HepG2 (cell line): ENCODE results near the gene WWTR1. TPM values are rescaled to one million over a fixed set of nuclear protein-coding genes. Genes with fewer than 3 reads are reported as not detected.

Experiments used
- EED ChIP-seq: sonication (generic); formaldehyde crosslinking; IDR thresholded peaks from 2 replicates; pipeline ENCODE4 v1.5.0; 2020; ENCODE audit warnings: mild to moderate bottlenecking, missing genetic modification reagents
- FOXK1 ChIP-seq: sonication (generic); formaldehyde crosslinking; IDR thresholded peaks from 2 replicates; pipeline ENCODE4 v1.4.0; 2020; ENCODE audit warnings: low read depth, missing genetic modification reagents, borderline replicate concordance
- GATAD2A ChIP-seq: IDR thresholded peaks from 2 replicates; pipeline ENCODE4 v1.6.1; 2016
- HNRNPL ChIP-seq: fragments of 200-400 bp; formaldehyde crosslinking; IDR thresholded peaks from 2 replicates; pipeline ENCODE4 v1.6.1; 2017; ENCODE audit warnings: mild to moderate bottlenecking, low read depth, low read length
- KDM3A ChIP-seq: IDR thresholded peaks from 2 replicates; pipeline ENCODE4 v1.6.1; 2018; ENCODE audit warnings: low read depth, missing compliant biosample characterization
- KDM6A ChIP-seq: IDR thresholded peaks from 2 replicates; pipeline ENCODE4 v1.6.1; 2016; ENCODE audit warnings: low read depth
- MEIS2 ChIP-seq: sonication (generic); formaldehyde crosslinking; IDR thresholded peaks from 2 replicates; pipeline ENCODE4 v1.9.0; 2021; ENCODE audit warnings: mild to moderate bottlenecking, missing genetic modification reagents
- NR3C1 ChIP-seq: sonication (generic); formaldehyde crosslinking; IDR thresholded peaks from 2 replicates; pipeline ENCODE4 v1.4.0; 2020; ENCODE audit warnings: missing genetic modification reagents
- TBX2 ChIP-seq: sonication (generic); formaldehyde crosslinking; IDR thresholded peaks from 2 replicates; pipeline ENCODE4 v1.5.0; 2020; ENCODE audit warnings: missing genetic modification reagents, mild to moderate bottlenecking, borderline replicate concordance
- ZFX ChIP-seq: sonication (generic); formaldehyde crosslinking; IDR thresholded peaks from 2 replicates; pipeline ENCODE4 v1.4.0; 2020; ENCODE audit warnings: mild to moderate bottlenecking, low read depth, missing genetic modification reagents, moderate library complexity
- ZMYM4 ChIP-seq: sonication (generic); formaldehyde crosslinking; IDR thresholded peaks from 2 replicates; pipeline ENCODE4 v1.8.1; 2023; ENCODE audit warnings: mild to moderate bottlenecking, missing genetic modification reagents
- ZNF451 ChIP-seq: sonication (generic); formaldehyde crosslinking; IDR thresholded peaks from 2 replicates; pipeline ENCODE4 v1.5.0; 2020; ENCODE audit warnings: mild to moderate bottlenecking, missing genetic modification reagents
- polyA plus RNA-seq, 8 experiments: library from polyadenylated mRNA; depleted of rRNA in 3 of 8; stranded (reverse) in 7 of 8; unstranded in 1 of 8; fragments of >200 nt; fragmentation: Illumina TruSeq in 4 of 8; extraction: Trizol in 4 of 8; gene quantifications; 2 replicates each; pipeline versions ENCODE4 v1.2.1 to v1.2.3, GENCODE V29; 2011 to 2016; ENCODE audit warnings: low read depth in 4 of 8, missing spikeins in 1 of 8, mixed read lengths in 1 of 8; ENCODE audit not compliant: insufficient read depth in 1 of 8
- total RNA-seq, 5 experiments: library from RNA; depleted of rRNA; stranded (reverse); fragments of >200 nt; fragmentation: Illumina TruSeq; extraction: Trizol; gene quantifications; 2 replicates each; pipeline ENCODE4 v1.2.3, GENCODE V29; 2016; ENCODE audit warnings: low read depth in 1 of 5
- TF ChIP-seq, protein P1 (sequence below): sonication (generic); formaldehyde crosslinking; IDR thresholded peaks from 2 replicates; pipeline ENCODE4 v1.5.0; 2020; ENCODE audit warnings: mild to moderate bottlenecking, missing genetic modification reagents, borderline replicate concordance
- TF ChIP-seq, protein P2 (sequence below): sonication (generic); formaldehyde crosslinking; IDR thresholded peaks from 2 replicates; pipeline ENCODE4 v1.5.1; 2020; ENCODE audit warnings: missing genetic modification reagents, mild to moderate bottlenecking, borderline replicate concordance
- TF ChIP-seq, protein P3 (sequence below): sonication (generic); formaldehyde crosslinking; IDR thresholded peaks from 2 replicates; pipeline ENCODE4 v1.4.0; 2020; ENCODE audit warnings: mild to moderate bottlenecking, missing genetic modification reagents

Gene WWTR1
- total and polyA plus RNA-seq, 2 of the 13 experiments (the other 11 are each of a cell fraction or from before 2014, with no cell fraction given): 19.7 to 139 TPM

DNA sequence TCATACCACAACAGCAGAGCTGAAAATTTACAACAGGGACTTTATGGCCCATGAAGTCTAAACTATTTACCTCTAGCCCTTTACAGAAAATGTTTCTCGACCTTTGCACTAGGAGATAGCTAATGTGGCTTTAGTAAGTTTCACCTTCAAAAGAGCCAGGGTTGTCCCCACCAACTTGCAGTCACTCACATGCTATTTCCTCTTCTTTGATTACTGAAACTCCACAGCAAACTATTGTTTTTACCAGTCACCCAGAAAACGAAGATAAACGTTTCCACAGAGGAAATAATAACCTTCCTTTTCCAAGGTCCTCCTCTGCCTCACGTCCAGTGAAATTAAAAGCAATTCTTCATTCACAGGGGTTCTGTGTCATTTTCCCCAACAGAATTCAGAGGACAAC lies 48.2 kb downstream of the WWTR1 start (continued):
- TF ChIP-seq EED: no peak
- peak; percentile 28; the same call in 1 of the 2 replicates for TF ChIP-seq MEIS2 (CRISPR knock-in tag)
- no peak for TF ChIP-seq FOXK1 (CRISPR knock-in tag)
- TF ChIP-seq, protein P1, sequence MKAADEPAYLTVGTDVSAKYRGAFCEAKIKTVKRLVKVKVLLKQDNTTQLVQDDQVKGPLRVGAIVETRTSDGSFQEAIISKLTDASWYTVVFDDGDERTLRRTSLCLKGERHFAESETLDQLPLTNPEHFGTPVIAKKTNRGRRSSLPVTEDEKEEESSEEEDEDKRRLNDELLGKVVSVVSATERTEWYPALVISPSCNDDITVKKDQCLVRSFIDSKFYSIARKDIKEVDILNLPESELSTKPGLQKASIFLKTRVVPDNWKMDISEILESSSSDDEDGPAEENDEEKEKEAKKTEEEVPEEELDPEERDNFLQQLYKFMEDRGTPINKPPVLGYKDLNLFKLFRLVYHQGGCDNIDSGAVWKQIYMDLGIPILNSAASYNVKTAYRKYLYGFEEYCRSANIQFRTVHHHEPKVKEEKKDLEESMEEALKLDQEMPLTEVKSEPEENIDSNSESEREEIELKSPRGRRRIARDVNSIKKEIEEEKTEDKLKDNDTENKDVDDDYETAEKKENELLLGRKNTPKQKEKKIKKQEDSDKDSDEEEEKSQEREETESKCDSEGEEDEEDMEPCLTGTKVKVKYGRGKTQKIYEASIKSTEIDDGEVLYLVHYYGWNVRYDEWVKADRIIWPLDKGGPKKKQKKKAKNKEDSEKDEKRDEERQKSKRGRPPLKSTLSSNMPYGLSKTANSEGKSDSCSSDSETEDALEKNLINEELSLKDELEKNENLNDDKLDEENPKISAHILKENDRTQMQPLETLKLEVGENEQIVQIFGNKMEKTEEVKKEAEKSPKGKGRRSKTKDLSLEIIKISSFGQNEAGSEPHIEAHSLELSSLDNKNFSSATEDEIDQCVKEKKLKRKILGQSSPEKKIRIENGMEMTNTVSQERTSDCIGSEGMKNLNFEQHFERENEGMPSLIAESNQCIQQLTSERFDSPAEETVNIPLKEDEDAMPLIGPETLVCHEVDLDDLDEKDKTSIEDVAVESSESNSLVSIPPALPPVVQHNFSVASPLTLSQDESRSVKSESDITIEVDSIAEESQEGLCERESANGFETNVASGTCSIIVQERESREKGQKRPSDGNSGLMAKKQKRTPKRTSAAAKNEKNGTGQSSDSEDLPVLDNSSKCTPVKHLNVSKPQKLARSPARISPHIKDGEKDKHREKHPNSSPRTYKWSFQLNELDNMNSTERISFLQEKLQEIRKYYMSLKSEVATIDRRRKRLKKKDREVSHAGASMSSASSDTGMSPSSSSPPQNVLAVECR (CRISPR knock-in tag): peak; percentile 31; the same call in 1 of the 2 replicates
- TF ChIP-seq KDM3A (CRISPR knock-in tag): 0 out of 2 replicates have a peak, but pooled peaks have one; percentile 31
- TF ChIP-seq GATAD2A (CRISPR knock-in tag): peak; percentile 93
- peak; percentile 47; the same call in 1 of the 2 replicates for TF ChIP-seq ZMYM4 (CRISPR knock-in tag)
- TF ChIP-seq HNRNPL: no peak
- no peak for TF ChIP-seq NR3C1 (CRISPR knock-in tag)
- TF ChIP-seq TBX2 (CRISPR knock-in tag): peak; percentile 75; the same call in 1 of the 2 replicates
- TF ChIP-seq, protein P2, sequence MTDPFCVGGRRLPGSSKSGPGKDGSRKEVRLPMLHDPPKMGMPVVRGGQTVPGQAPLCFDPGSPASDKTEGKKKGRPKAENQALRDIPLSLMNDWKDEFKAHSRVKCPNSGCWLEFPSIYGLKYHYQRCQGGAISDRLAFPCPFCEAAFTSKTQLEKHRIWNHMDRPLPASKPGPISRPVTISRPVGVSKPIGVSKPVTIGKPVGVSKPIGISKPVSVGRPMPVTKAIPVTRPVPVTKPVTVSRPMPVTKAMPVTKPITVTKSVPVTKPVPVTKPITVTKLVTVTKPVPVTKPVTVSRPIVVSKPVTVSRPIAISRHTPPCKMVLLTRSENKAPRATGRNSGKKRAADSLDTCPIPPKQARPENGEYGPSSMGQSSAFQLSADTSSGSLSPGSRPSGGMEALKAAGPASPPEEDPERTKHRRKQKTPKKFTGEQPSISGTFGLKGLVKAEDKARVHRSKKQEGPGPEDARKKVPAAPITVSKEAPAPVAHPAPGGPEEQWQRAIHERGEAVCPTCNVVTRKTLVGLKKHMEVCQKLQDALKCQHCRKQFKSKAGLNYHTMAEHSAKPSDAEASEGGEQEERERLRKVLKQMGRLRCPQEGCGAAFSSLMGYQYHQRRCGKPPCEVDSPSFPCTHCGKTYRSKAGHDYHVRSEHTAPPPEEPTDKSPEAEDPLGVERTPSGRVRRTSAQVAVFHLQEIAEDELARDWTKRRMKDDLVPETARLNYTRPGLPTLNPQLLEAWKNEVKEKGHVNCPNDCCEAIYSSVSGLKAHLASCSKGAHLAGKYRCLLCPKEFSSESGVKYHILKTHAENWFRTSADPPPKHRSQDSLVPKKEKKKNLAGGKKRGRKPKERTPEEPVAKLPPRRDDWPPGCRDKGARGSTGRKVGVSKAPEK (CRISPR knock-in tag): no peak
- peak; percentile 78 for TF ChIP-seq KDM6A (CRISPR knock-in tag)
- TF ChIP-seq ZFX (CRISPR knock-in tag): 0 out of 2 replicates have a peak, but pooled peaks have one; percentile 17
- TF ChIP-seq, protein P3, sequence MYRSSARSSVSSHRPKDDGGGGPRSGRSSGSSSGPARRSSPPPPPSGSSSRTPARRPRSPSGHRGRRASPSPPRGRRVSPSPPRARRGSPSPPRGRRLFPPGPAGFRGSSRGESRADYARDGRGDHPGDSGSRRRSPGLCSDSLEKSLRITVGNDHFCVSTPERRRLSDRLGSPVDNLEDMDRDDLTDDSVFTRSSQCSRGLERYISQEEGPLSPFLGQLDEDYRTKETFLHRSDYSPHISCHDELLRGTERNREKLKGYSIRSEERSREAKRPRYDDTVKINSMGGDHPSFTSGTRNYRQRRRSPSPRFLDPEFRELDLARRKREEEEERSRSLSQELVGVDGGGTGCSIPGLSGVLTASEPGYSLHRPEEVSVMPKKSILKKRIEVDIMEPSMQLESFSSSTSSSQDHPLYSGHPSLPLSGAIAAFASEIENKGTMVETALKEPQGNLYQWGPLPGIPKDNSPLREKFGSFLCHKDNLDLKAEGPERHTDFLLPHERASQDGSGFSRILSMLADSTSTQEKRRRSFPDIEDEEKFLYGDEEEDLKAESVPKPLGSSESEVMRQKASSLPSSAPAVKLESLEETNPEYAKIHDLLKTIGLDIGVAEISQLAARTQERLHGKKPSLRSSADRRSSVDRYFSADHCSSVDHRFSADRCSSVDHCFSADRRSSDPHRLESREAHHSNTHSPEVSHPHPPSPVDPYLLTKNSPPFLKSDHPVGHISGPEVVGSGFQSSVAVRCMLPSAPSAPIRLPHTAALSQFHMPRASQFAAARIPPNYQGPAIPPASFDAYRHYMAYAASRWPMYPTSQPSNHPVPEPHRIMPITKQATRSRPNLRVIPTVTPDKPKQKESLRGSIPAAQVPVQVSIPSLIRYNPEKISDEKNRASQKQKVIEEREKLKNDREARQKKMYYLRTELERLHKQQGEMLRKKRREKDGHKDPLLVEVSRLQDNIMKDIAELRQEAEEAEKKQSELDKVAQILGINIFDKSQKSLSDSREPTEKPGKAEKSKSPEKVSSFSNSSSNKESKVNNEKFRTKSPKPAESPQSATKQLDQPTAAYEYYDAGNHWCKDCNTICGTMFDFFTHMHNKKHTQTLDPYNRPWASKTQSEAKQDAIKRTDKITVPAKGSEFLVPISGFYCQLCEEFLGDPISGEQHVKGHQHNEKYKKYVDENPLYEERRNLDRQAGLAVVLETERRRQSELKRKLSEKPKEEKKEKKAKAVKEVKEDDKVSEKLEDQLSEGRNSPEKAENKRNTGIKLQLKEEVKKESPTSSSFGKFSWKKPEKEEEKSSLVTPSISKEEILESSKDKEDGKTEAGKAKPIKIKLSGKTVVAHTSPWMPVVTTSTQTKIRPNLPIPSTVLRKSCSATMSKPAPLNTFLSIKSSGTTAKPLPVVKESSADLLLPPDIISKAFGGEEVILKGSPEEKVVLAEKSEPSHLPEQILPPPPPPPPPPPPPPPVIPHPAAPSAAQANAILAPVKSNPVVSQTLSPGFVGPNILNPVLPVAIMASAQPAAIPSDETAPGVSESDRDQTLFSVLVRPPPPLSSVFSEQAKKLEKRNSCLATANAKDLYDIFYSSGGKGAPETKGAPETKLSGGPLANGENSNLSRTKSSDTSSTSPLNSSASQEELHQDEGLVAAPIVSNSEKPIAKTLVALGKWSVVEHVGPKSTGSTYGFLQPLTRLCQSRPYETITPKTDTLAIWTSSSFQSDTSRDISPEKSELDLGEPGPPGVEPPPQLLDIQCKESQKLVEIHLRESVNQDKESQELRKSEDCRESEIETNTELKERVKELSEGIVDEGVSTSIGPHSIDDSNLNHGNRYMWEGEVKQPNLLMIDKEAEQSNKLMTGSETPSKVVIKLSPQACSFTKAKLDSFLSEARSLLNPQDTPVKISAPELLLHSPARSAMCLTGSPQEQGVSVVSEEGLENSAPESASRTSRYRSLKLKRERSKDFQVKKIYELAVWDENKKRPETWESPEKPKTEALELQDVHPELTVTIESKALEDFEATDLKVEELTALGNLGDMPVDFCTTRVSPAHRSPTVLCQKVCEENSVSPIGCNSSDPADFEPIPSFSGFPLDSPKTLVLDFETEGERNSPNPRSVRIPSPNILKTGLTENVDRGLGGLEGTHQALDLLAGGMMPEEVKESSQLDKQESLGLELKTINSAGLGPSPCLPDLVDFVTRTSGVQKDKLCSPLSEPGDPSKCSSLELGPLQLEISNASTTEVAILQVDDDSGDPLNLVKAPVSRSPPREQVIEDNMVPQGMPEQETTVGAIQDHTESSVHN (CRISPR knock-in tag): no peak
- TF ChIP-seq ZNF451 (CRISPR knock-in tag): no peak
